ENCODE measurements around the gene FMO1.
"Not testable (repeated sequence)": the region's sequence is repeated elsewhere in the genome, so short reads cannot be mapped to it uniquely, and the experiment has no call there.

The FMO1 gene

DNA sequence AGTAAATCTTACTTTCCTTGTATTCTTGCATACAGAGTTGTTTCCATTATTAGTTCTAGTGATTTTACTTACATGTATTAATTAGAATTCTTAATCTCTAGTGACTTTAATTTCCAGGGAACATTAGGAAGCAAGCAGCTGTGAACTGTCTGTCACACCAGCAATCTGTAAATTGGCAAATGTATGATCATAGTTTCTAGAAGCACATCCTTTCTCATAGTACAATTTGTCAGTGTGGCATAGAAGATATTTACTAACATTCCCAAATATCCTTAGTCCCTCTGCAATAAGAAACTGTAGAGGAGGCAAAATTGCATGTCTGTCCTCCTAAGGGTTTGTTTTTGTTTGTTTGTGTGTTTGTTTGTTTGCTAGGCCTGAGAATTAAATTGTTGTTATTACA, 17.0 kb upstream of the FMO1 start:
- in situ Hi-C loops (cut with MboI; ENCODE audit: low sequenced_read_pairs): no loop called here

DNA sequence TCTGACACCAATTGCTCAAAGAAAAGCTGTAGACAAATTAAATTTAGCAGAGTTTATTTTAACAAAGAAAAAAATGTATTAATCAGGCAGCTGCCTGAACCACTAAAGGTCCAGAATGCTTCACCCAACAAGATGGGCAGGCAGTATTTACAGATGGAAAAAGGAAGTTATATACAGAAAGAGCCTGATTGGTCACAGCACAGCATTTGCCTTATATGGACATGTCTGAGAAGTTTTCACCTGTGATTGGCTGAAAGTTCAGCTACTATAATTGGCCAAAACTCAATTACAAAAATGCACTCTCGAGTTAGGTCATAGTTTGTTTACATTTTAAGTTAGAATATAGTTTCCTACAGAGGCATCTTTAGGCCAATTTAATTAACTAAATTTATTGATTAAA, 15.1 kb upstream of the FMO1 start:
- in situ Hi-C loops (cut with MboI; ENCODE audit: low sequenced_read_pairs): no loop called here

DNA sequence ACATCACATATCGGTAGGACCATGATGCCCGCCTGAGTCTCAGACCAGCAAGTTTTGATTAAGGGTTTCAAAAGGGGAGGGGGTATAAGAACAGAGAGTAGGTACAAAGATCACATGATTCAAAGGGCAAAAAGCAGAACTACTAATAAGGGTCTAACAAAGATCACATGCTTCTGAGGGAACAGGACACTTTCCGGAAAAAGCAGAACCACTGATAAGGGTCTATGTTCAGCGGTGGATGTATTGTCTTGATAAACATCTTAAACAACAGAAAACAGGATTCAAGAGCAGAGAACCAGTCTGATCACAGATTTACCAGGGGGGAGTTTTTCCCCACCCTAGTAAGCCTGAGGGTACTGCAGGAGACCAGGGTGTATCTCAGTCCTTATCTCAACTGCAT, 12.1 kb upstream of the FMO1 start:
- in situ Hi-C loops (cut with MboI; ENCODE audit: low sequenced_read_pairs): not testable (repeated sequence)

DNA sequence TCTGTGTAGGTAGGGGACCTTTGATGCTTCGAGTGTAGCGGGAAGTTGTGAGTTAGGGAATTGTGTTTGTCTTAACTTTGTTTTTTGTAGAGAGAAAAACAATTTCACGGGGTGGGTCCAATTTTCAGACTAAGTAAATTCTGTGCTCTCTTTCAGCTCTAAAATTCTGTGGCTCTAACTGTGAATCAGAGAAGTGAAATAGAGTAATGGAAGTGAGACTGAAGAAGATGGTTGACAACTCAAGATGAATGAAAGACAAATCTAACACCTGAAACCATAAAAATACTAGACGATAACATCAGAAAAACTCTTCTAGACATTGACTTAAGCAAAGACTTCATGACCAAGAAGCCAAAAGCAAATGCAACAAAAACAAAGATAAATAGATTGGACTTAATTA, 4.4 kb upstream of the FMO1 start:
- in situ Hi-C loops (cut with MboI; ENCODE audit: low sequenced_read_pairs): no loop called here

DNA sequence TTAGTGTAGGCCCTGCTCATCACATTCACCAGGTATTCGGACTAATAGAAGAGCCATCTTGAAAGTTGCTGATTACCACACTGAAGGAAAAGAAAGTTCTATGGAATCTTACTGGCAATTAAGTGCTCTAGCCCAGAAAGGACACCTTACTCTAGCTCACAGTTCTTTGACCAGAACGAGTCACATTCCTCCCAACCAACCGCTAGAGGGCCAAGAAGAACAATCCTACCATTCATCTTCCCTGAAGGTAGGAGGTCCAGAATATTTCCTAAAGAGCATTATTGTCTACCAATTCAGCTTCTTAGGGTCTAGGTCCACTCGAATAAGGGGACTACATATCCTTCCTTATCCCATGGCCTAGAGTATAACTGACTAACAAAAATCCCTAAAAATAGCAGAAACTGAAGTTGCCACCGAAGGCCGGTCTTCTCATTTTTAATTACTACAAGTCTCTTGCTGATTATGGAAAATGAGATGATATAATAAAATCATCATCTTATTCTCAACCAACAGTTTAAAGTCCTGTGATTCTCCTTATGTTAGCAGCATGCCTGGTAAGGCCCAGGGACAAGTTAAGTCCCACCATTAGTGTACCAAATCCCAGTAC, 2.7 kb upstream of the FMO1 start:
- in situ Hi-C loops (cut with MboI; ENCODE audit: low sequenced_read_pairs): no loop called here

DNA sequence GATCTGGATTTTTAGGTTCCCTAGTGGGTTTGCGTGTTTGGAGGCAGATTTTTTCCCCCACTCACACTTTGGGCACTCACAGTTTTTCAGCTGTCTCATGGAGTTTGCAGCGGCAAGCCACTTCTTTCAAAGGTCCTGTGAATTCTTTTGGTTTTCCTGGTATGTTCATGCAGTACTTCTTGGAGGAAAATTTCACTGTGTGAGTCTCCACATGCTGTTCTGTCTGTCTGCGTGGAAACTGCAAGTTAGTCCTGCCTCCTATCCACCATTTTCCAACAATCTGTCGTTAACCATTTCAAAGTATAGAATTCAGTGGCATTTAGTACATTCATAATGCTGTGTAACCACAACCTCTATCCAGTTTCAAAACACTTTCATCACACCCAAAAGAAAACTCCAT, 793 bp upstream of the FMO1 start:
- in situ Hi-C loops (cut with MboI; ENCODE audit: low sequenced_read_pairs): no loop called here

DNA sequence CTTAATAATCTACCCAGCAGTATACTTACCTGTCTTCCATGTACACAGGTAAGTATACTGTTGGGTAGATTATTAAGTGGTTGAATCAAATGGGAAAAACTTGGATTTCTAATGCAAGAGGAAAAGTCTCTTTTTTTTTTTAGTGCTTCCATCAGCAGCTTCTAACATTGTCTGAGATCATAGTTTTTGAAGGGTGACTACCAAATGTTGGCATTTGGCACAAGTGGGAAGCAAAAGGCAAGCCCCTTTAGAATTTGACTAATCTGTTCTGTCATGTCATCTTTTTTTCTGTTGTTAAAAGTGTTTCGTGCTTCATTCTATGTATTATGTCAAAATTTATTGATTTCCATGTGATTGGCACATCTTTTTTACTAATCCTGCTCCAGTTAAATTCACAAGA, 547 bp downstream of the FMO1 start:
- in situ Hi-C loops (cut with MboI; ENCODE audit: low sequenced_read_pairs): no loop called here

DNA sequence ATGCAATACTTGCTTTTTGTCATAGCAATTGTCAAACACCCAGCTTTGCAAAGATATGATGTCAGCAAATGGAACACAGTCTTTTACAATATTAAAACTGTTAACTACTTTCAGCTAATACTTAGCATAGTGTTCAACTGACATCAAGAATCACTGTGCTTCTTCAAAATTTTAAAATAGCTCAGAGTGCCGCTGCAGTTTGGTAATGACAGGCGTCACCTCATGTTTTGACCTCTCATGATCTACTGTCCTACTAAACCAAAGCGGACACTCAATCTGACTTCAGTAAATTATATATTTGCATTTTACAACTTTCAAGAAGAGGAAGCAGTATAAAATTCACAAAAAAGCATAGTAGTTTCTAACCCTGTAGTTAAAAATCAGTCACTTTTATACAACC, 2.0 kb downstream of the FMO1 start:
- in situ Hi-C loops (cut with MboI; ENCODE audit: low sequenced_read_pairs): no loop called here

DNA sequence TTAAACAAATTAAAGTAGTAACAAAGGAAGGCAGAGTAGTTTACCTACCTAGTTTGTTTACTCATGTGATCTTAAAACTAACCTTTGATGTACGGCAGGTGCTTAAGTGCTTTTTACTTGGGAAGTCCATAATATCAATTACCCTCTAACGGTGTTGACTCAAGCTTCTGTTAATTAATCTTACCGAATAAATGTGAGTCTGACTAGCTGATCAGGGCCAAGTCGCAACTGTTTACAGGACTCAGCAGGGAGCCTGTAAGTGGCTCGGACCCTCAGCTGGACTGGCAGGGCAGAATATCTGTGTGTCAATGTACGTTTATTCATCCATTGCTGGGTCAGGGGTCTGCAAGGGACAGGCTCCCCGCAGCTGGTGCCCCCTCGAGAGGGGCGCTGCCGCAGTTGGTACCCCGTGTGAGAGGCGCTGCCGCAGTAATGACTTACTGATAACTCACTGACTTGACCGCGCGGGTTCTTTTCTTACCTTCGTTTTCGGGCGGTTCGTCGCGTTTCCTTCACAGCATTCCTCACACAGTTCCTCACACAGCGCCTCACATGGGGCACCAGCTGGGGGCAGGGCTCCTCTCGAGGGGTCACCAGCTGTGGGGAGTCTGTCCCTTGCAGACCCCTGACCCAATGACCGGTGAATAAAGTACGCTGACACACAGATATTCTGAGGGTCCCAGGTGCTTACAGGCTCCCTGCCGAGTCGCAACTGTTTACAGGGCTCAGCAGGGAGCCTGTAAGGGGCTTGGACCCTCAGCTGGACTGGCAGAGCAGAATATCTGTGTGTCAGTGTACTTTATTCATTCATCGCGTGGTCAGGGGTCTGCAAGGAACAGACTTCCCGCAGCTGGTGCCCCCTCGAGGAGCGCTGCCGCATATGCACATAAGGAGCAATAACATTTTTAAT, 3.0 kb downstream of the FMO1 start:
- in situ Hi-C loops (cut with MboI; ENCODE audit: low sequenced_read_pairs): no loop called here

DNA sequence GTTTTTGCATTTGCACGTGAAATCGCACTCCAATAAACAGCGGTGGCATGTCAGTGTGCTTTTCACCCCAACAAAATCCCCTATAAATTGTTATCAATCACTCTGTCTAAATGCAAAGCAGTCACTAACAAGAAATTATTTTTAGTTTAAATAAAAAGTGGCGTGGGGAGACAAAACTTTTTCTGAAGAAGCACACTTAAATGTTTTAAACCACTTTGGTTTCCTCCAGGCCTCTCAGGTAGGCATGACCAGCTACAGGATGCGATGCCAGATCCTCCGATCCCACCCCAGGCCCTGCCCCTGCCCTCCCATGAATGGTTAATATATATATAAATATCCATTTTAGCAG, 3.6 kb downstream of the FMO1 start:
- in situ Hi-C loops (cut with MboI; ENCODE audit: low sequenced_read_pairs): no loop called here

DNA sequence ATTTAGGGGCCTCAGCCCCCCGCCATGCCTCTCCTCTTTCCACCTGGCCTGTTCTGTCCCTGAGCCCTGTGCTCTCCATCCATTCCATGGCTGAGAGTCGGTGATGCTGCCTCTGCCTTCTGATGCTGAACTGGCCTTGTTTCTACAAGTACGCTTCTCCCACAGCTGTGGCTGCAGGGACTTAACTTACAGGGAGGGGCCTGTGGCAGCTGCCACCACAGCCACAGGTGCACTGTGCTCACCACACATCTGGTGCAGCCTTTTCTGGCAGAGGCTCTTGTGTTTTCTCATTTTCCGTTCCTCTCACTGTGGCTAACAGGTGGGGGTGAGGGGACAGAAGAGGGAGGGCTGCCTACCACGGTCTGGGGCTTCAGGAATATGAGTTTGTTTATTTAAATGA, 4.2 kb downstream of the FMO1 start:
- in situ Hi-C loops (cut with MboI; ENCODE audit: low sequenced_read_pairs): no loop called here

DNA sequence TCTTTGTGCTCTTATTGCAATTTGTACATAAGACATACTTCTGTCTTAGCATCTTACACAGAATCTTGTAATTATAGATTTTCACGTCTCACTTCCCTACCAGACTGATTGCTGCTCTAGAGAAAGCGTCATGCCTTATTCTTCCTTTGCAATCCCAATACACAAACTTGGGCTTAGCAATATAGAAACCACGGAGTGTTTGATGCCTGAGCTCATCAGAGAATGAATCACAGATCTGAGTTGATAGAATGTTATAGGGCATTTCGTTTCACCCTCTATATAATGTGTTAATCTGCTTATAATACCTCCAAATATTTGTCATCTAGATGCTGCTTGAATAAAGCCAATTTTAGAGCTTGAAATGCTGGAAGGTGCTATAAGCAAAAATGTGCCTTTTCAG, 6.6 kb downstream of the FMO1 start:
- in situ Hi-C loops (cut with MboI; ENCODE audit: low sequenced_read_pairs): no loop called here

DNA sequence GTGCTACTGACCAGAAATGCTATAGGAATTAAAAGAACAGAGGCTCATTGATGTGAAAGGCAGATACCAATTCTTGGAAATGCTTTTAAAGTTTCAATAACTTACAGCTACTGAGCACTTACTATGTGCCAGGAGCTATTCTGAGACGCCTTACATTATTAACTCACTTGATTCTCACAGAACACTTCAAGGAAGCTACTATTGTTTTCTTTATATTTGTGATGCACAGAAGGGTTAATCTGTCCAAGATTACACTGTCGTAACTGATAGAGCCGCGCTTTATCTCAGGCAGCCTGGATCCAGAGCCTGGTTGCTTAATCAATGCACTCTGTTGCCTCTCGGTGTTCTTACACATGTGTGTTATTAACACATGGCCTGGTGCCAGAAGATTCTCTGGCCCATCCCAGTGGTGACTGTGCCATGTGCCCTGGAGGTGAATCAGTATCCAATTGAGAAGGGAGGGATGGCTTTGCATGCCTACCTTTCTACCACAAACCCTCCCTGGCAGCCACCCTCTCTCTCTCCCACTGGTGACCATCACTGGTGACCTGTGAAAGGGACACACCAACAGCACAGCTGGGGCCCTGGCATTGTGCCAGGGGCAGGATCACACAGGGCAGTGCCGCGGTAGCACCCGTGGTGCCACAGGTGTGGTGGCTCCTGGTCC, 8.8 kb downstream of the FMO1 start:
- in situ Hi-C loops (cut with MboI; ENCODE audit: low sequenced_read_pairs): no loop called here

DNA sequence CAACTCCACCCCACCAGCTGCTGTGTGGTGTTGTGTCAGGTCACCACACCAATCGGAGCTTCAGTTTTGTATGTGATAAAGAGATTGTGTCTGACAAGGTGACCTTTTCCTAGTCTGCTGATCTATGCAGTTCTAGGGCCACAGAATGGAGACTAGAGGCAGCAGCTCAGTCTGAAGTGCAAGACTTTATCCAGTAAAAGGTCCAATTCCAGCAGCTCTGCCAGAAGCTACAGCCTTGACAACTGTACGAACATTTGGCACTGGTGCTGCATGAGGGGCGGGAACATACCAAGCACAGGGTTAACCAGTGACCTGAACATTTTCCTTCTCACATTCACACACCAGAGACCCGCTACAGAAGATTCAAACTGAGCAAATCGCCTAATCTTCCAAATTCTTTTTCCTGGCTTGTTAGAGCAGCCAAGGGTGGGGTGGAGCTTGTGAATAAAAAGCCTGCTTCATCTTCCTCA, 9.3 kb downstream of the FMO1 start:
- in situ Hi-C loops (cut with MboI; ENCODE audit: low sequenced_read_pairs): no loop called here

DNA sequence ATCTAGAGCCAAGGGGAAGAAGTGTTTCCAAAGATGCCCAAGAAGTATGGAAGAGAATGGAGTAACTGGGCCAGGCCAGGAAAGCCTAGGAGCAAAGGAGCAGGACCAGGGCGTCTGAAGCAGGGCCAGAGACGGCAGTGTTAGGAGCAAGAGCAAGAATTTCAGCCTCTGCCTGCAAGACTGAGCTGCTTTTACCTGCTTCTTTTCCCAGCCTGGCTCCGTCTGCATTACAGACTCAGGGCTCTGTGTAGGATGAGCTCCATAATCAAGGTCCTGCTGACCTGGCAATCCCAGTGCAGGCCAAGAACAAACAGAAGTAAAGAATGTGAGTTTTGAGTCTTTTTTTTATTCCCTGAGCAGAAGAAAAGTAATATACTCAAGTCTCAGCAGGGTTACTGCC, 10.1 kb downstream of the FMO1 start:
- in situ Hi-C loops (cut with MboI; ENCODE audit: low sequenced_read_pairs): no loop called here

DNA sequence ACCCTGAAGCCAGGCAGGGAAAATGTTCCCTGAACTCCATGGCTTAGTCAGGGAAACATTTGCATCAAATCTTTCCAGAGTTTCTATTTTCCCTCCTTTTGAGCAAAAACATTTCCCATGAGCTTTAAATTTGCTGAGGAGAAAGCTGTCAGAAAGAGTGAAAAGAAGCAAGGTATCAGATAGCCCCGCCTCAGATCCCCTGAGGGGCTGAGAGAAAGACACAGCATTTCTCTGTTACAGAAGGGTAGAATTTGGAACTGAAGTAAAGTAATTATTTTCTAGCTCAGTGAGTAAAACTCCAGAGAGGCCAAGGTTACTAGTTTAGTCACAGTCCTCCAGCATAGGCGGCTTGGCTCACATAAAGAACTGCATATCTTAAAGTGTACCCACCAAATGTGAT, 10.6 kb downstream of the FMO1 start:
- in situ Hi-C loops (cut with MboI; ENCODE audit: low sequenced_read_pairs): no loop called here

DNA sequence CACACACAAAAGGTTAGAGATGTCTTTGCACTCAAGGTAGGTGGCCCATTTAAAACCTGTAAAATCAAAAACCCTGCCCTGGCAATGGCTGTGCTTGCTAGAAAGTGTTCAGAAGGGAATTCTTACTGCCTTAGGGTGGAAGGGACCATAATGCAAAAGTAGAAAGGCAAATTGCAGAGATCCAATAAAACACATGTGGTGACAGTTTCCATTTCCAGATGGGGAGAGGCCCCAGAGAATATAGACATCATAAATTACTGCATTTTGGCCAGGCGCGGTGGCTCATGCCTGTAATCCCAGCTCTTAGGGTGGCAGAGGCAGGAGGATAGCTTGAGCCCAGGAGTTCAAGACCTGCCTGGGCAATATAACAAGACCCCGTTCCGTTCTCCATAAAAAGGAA, 13.0 kb downstream of the FMO1 start:
- in situ Hi-C loops (cut with MboI; ENCODE audit: low sequenced_read_pairs): no loop called here

DNA sequence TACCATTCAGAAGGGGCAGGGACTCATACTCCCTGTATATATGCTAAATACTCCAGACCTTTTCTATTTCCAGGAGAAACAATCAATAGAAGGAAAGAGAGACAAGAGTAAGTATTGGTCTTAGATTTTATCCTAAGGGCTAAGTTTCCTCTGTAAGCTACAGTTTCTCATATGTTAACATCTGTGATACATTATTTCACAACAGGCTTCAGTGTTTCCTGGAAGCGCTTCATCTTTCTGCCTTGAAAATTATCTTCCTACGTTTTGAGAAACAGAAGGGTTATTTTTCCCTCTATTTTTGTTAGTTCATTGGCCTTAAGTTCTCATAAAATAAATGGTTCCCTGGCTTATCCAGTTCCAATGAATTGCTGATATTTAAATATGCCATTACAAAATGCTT, 15.6 kb downstream of the FMO1 start:
- in situ Hi-C loops (cut with MboI; ENCODE audit: low sequenced_read_pairs): no loop called here

DNA sequence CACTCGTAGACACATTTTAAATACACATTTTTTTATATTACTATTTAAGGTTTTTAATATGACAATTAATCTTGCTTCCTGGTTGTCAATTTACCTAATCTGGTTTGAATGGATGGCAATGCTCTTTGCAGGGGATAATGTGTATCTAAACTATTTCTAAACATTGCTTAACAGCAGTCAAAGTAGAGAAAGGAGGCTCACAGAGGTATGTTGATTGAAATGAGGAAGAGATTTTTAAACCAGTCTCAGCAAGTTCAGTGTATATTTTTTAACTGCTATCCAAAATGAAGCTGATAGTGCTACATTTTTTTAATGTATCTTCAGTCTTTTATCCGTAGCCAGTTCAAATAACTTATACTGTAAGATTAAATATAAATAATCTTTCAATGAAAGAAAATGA, 17.4 kb downstream of the FMO1 start:
- in situ Hi-C loops (cut with MboI; ENCODE audit: low sequenced_read_pairs): no loop called here

DNA sequence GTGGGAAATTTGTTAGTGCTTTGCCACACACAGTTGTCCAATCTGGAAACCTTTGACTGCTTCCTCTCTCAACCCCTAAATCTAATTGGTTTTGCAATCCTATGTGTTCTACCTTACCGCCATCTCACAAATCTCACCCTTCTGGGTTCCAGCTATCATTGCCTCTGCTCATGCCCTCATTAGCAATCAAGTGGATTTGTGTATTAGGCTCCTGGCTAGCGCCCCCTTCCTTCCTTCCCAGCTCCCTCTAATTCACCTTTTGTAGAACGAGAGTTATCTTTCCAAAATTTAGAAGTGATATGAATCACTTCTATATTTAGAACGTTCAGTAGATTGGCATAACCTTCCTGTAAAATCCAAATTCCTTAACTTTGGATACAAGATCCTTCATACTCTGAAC, 18.6 kb downstream of the FMO1 start:
- in situ Hi-C loops (cut with MboI; ENCODE audit: low sequenced_read_pairs): no loop called here

DNA sequence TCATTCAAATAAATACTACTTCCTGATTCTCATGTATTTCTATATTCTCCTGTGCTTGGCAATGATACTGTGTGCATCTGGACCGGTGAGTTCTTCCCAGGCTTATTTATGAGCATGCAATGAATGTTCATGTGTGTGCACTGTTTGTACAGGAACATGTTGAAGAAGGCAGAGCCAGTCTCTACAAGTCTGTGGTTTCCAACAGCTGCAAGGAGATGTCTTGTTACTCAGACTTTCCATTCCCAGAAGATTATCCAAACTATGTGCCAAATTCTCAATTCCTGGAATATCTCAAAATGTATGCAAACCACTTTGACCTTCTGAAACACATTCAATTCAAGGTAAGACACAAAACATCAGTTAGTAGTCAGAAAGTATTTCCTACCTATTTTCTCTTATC, 19.1 kb downstream of the FMO1 start:
- in situ Hi-C loops (cut with MboI; ENCODE audit: low sequenced_read_pairs): no loop called here

DNA sequence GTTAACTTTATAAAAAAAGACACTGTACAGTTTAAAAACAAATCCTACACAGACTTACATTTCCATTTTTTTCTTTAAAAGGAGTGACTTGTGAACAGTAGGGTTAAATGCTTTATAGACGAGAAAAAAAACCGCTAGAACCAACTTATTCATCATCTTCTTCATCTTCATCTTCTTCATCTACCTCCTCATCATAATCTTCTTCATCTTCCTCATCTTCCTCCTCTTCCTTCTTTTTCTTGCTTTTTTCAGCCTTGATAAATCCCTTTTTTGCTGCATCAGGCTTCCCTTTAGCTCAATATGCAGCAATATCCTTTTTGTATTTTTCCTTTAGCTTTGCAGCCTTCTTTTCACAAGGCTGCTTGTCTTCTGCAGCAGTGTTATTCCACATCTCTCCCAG, 22.5 kb downstream of the FMO1 start:
- in situ Hi-C loops (cut with MboI; ENCODE audit: low sequenced_read_pairs): no loop called here
